ENCODE measurements around the gene BTG2.

BTG2 gene

DNA sequence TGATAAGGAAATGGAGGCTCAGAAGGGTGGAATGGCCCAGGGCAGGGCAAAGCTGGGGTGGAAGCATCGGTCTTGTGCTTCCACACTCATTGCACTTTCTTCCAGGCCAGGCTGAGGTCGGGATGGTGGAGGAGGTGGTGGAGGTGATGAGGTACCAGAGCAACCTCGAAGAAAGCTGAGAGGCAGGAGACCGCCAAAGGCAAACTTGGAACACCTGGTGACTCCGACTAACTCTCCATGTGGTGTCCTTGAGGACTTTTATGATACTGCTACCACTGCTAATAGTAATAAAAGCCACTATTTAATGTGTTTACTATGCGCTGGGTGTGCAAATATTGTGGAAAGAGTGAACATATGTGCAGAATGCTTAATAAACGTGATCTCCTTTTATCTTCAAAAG, 16.9 kb upstream of the BTG2 start:
- no peak overlapping the region for H4K8ac ChIP-seq (ENCODE audit: low read depth, low read length)
- H3K56ac ChIP-seq (ENCODE audit: low read length): no peak overlapping the region
- H3K4me2 ChIP-seq (ENCODE audit: low read length): no peak overlapping the region
- no peak overlapping the region for H3K9ac ChIP-seq (ENCODE audit: low read length)
- H3K4me1 ChIP-seq (ENCODE audit: control insufficient read depth, low read depth, low read length): peaks cover 11% of the 10 kb centered on the region
- DNase-seq: no peak
- H3K23ac ChIP-seq (ENCODE audit: low read length): no peak overlapping the region
- no peaks in the 10 kb centered on the region for H3K79me1 ChIP-seq (ENCODE audit: low read length)
- no CpG with 5 or more reads among the region's 7 CpGs for WGBS (ENCODE audit: extremely low coverage, insufficient coverage, low lambda C conversion rate)
- H2BK120ac ChIP-seq (ENCODE audit: low read depth, low read length): no peak overlapping the region
- H3K79me2 ChIP-seq (ENCODE audit: control insufficient read depth, insufficient read depth, low read length): no peaks in the 10 kb centered on the region
- no peaks in the 10 kb centered on the region for H3K27me3 ChIP-seq (ENCODE audit: insufficient read depth, low read length, poor library complexity)
- H3K27ac ChIP-seq (ENCODE audit: low read depth, low read length): no peak overlapping the region
- no peak overlapping the region for H2AK5ac ChIP-seq (ENCODE audit: low read length)
- no peak overlapping the region for H2BK15ac ChIP-seq (replicated peaks; ENCODE audit: low read depth)
- no peaks in the 10 kb centered on the region for H3K36me3 ChIP-seq (ENCODE audit: control insufficient read depth, insufficient read depth, low read length)
- no peak overlapping the region for H3K4me3 ChIP-seq (ENCODE audit: low read length)
- H2BK5ac ChIP-seq (ENCODE audit: low read length): no peak overlapping the region
- no peak overlapping the region for H4K5ac ChIP-seq (ENCODE audit: low read length)
- no peak overlapping the region for H3K18ac ChIP-seq (ENCODE audit: low read length)
- no peak overlapping the region for H3K4ac ChIP-seq (ENCODE audit: low read depth, low read length)

GRCh38 chr1:203289281-203289981, 15.9 kb upstream of the BTG2 start:
- H3K36me3 ChIP-seq (ENCODE audit: control insufficient read depth, insufficient read depth, low read length): no peaks in the 10 kb centered on the region
- no peak overlapping the region for H4K5ac ChIP-seq (ENCODE audit: low read length)
- H2AK5ac ChIP-seq (ENCODE audit: low read length): no peak overlapping the region
- H3K79me1 ChIP-seq (ENCODE audit: low read length): no peaks in the 10 kb centered on the region
- H3K56ac ChIP-seq (ENCODE audit: low read length): no peak overlapping the region
- no peak overlapping the region for H3K4me3 ChIP-seq (ENCODE audit: low read length)
- no peaks in the 10 kb centered on the region for H3K79me2 ChIP-seq (ENCODE audit: control insufficient read depth, insufficient read depth, low read length)
- peaks cover 11% of the 10 kb centered on the region for H3K4me1 ChIP-seq (ENCODE audit: control insufficient read depth, low read depth, low read length)
- H3K9ac ChIP-seq (ENCODE audit: low read length): no peak overlapping the region
- H4K8ac ChIP-seq (ENCODE audit: low read depth, low read length): no peak overlapping the region
- H2BK5ac ChIP-seq (ENCODE audit: low read length): no peak overlapping the region
- no CpG with 5 or more reads among the region's 12 CpGs for WGBS (ENCODE audit: extremely low coverage, insufficient coverage, low lambda C conversion rate)
- no peak overlapping the region for H2BK120ac ChIP-seq (ENCODE audit: low read depth, low read length)
- no peak overlapping the region for H3K27ac ChIP-seq (ENCODE audit: low read depth, low read length)
- H3K18ac ChIP-seq (ENCODE audit: low read length): no peak overlapping the region
- H3K4ac ChIP-seq (ENCODE audit: low read depth, low read length): no peak overlapping the region
- H3K23ac ChIP-seq (ENCODE audit: low read length): no peak overlapping the region
- DNase-seq: no peak
- H2BK15ac ChIP-seq (replicated peaks; ENCODE audit: low read depth): no peak overlapping the region
- H3K4me2 ChIP-seq (ENCODE audit: low read length): no peak overlapping the region
- no peaks in the 10 kb centered on the region for H3K27me3 ChIP-seq (ENCODE audit: insufficient read depth, low read length, poor library complexity)

DNA sequence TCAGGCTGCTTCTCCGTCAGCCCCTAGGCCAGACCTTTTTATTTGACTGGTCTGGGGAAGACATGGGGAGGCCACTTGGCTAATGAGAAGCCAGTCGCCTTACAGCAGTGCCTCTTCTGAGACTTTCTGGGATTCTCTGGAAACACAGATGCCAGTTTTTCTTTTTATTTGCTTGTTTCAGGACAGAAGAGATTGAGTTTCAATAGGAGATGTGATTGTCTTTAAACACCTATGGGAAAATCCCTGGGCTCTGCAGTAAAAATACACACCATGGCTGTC, 15.4 kb upstream of the BTG2 start:
- no peak overlapping the region for H4K5ac ChIP-seq (ENCODE audit: low read length)
- H2AK5ac ChIP-seq (ENCODE audit: low read length): no peak overlapping the region
- H3K18ac ChIP-seq (ENCODE audit: low read length): no peak overlapping the region
- H3K79me1 ChIP-seq (ENCODE audit: low read length): no peaks in the 10 kb centered on the region
- H3K4me2 ChIP-seq (ENCODE audit: low read length): no peak overlapping the region
- H2BK120ac ChIP-seq (ENCODE audit: low read depth, low read length): no peak overlapping the region
- H3K27ac ChIP-seq (ENCODE audit: low read depth, low read length): no peak overlapping the region
- H3K4me3 ChIP-seq (ENCODE audit: low read length): no peak overlapping the region
- H3K36me3 ChIP-seq (ENCODE audit: control insufficient read depth, insufficient read depth, low read length): no peaks in the 10 kb centered on the region
- no peaks in the 10 kb centered on the region for H3K27me3 ChIP-seq (ENCODE audit: insufficient read depth, low read length, poor library complexity)
- no CpG with 5 or more reads among the region's 2 CpGs for WGBS (ENCODE audit: extremely low coverage, insufficient coverage, low lambda C conversion rate)
- no peak overlapping the region for H2BK15ac ChIP-seq (replicated peaks; ENCODE audit: low read depth)
- no peak overlapping the region for H4K8ac ChIP-seq (ENCODE audit: low read depth, low read length)
- no peaks in the 10 kb centered on the region for H3K79me2 ChIP-seq (ENCODE audit: control insufficient read depth, insufficient read depth, low read length)
- no peak overlapping the region for H3K4ac ChIP-seq (ENCODE audit: low read depth, low read length)
- H3K9ac ChIP-seq (ENCODE audit: low read length): no peak overlapping the region
- no peak overlapping the region for H3K23ac ChIP-seq (ENCODE audit: low read length)
- no peak overlapping the region for H3K56ac ChIP-seq (ENCODE audit: low read length)
- no peak overlapping the region for H2BK5ac ChIP-seq (ENCODE audit: low read length)
- peaks cover 11% of the 10 kb centered on the region for H3K4me1 ChIP-seq (ENCODE audit: control insufficient read depth, low read depth, low read length)
- no peak for DNase-seq

DNA sequence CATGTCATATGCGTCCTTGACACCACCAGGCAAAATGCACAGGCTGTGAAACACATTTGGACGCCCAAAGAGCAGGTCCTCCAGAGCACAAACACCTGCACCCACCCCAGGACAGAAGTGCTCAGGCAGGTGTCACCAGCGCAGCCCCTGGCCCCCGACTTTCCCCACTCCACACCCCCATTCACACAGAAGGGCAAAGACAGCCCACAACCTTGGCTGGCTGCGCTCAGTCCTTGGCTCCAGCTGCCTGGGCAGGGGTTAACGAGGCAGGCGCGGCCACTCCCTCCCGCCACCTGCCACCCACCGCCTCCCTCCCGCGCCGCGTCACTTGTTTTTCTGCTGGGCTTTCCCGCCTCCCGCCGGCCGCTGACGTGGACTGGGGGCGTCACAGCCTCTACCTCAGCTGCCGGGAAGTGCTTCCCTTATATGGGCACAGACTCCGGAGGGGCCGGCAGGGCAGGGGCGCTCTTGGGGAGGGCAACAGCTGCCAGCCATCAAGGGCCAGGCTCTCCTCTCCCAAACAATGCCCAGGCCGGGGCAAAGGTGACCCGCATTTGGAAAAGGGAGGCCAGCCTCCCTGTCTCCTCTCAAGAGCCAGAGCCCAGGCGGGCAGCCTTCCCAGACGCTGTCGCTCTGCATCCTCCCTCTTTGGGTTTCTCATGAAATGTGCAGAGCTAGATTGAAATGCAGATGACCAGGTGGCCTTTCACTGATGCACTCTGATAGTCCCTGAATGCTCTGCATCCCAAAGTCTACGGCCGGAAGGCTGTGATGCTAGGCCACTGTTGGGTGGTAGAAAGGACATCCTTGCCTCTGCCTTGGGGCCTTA, 14.8 kb upstream of the BTG2 start:
- no CpG with 5 or more reads among the region's 31 CpGs for WGBS (ENCODE audit: extremely low coverage, insufficient coverage, low lambda C conversion rate)
- H3K27me3 ChIP-seq (ENCODE audit: insufficient read depth, low read length, poor library complexity): no peaks in the 10 kb centered on the region

GRCh38 chr1:203291201-203292096, 13.9 kb upstream of the BTG2 start:
- no peak overlapping the region for H3K23ac ChIP-seq (ENCODE audit: low read length)
- no peak for DNase-seq
- H3K79me1 ChIP-seq (ENCODE audit: low read length): no peaks in the 10 kb centered on the region
- no peak overlapping the region for H3K27ac ChIP-seq (ENCODE audit: low read depth, low read length)
- whole genome bisulfite sequencing (ENCODE audit: extremely low coverage, insufficient coverage, low lambda C conversion rate): no CpG with 5 or more reads among the region's 17 CpGs
- H3K36me3 ChIP-seq (ENCODE audit: control insufficient read depth, insufficient read depth, low read length): no peaks in the 10 kb centered on the region
- H3K4me2 ChIP-seq (ENCODE audit: low read length): no peak overlapping the region
- H3K4ac ChIP-seq (ENCODE audit: low read depth, low read length): no peak overlapping the region
- no peak overlapping the region for H2AK5ac ChIP-seq (ENCODE audit: low read length)
- H4K5ac ChIP-seq (ENCODE audit: low read length): no peak overlapping the region
- H3K18ac ChIP-seq (ENCODE audit: low read length): no peak overlapping the region
- H2BK120ac ChIP-seq (ENCODE audit: low read depth, low read length): no peak overlapping the region
- no peak overlapping the region for H2BK15ac ChIP-seq (replicated peaks; ENCODE audit: low read depth)
- no peak overlapping the region for H2BK5ac ChIP-seq (ENCODE audit: low read length)
- no peak overlapping the region for H3K56ac ChIP-seq (ENCODE audit: low read length)
- no peak overlapping the region for H3K9ac ChIP-seq (ENCODE audit: low read length)
- peaks cover 20% of the 10 kb centered on the region for H3K4me1 ChIP-seq (ENCODE audit: control insufficient read depth, low read depth, low read length)
- no peaks in the 10 kb centered on the region for H3K27me3 ChIP-seq (ENCODE audit: insufficient read depth, low read length, poor library complexity)
- H3K4me3 ChIP-seq (ENCODE audit: low read length): no peak overlapping the region
- no peaks in the 10 kb centered on the region for H3K79me2 ChIP-seq (ENCODE audit: control insufficient read depth, insufficient read depth, low read length)
- H4K8ac ChIP-seq (ENCODE audit: low read depth, low read length): no peak overlapping the region

More for the DNA sequence above, 14.8 kb upstream of the BTG2 start:
- Histone ChIP-seq H3K27ac (ENCODE audit: low read depth, low read length) (no peak overlapping the region), H3K4ac (ENCODE audit: low read depth, low read length) (no peak overlapping the region), H4K5ac (ENCODE audit: low read length) (no peak overlapping the region), H2BK120ac (ENCODE audit: low read depth, low read length) (no peak overlapping the region), H2BK15ac (replicated peaks; ENCODE audit: low read depth) (no peak overlapping the region), H3K9ac (ENCODE audit: low read length) (peak overlapping the region; percentile 39), H4K8ac (ENCODE audit: low read depth, low read length) (no peak overlapping the region), H3K18ac (ENCODE audit: low read length) (no peak overlapping the region), H3K36me3 (ENCODE audit: control insufficient read depth, insufficient read depth, low read length) (no peaks in the 10 kb centered on the region), H2AK5ac (ENCODE audit: low read length) (no peak overlapping the region), H3K79me1 (ENCODE audit: low read length) (no peaks in the 10 kb centered on the region), H3K56ac (ENCODE audit: low read length) (peak overlapping the region; percentile 71), H3K79me2 (ENCODE audit: control insufficient read depth, insufficient read depth, low read length) (no peaks in the 10 kb centered on the region), H3K4me3 (ENCODE audit: low read length) (no peak overlapping the region), H3K4me2 (ENCODE audit: low read length) (peak overlapping the region; percentile 66), H2BK5ac (ENCODE audit: low read length) (no peak overlapping the region), H3K4me1 (ENCODE audit: control insufficient read depth, low read depth, low read length) (peaks cover 11% of the 10 kb centered on the region), H3K23ac (ENCODE audit: low read length) (no peak overlapping the region)
- DNase-seq: peak; percentile 92

Measured in mesendoderm (in vitro differentiated cells).